PC-9 (cell line): ENCODE data around the gene BICDL2. TPM values are rescaled to one million over a fixed set of nuclear protein-coding genes. Genes with fewer than 3 reads are reported as not detected.
"Not testable (repeated sequence)": the region's sequence is repeated elsewhere in the genome, so short reads cannot be mapped to it uniquely, and the experiment has no call there.

Experiments
- BruUV-seq: library from RNA; stranded (reverse); fragments of 400-500 nt; replicated peaks from 2 replicates; lab custom pipeline; 2021; lab: Mats Ljungman, UMichigan
- CTCF ChIA-PET: fragments of 300-600 bp; sonication (Branson Sonifier 250); formaldehyde crosslinking; loops from one replicate; lab custom pipeline; 2022; ENCODE audit warnings: antibody characterized with exemption; lab: Charles Lee
- POLR2A ChIA-PET: fragments of 300-600 bp; sonication (Branson Sonifier 250); formaldehyde crosslinking; loops from one replicate; lab custom pipeline; 2022; ENCODE audit warnings: antibody characterized with exemption; ENCODE audit not compliant: unreplicated experiment; lab: Charles Lee
- DNase-seq, 2 experiments: peaks; one replicate each; pipeline versions ENCODE4 v3.0.0 to v3.0.0-alpha.2; 2015 to 2022; ENCODE audit warnings: mixed read lengths in 1 of 2
- H2AFZ ChIP-seq: fragments of 200-600 bp; sonication (generic); 2 replicates; pipeline ENCODE4 v1.8.1; 2017; ENCODE audit warnings: antibody characterized with exemption
- H3F3A ChIP-seq: fragments of 200-600 bp; sonication (generic); 2 replicates; pipeline ENCODE4 v1.8.1; 2017; ENCODE audit warnings: antibody characterized with exemption, mild to moderate bottlenecking, low read depth; ENCODE audit not compliant: insufficient read depth
- H3K27ac ChIP-seq: fragments of 200-600 bp; sonication (generic); 2 replicates; pipeline ENCODE4 v1.6.1; 2016; ENCODE audit warnings: mixed run types
- H3K27me3 ChIP-seq: fragments of 200-600 bp; sonication (generic); 2 replicates; pipeline ENCODE4 v1.6.1; 2016; ENCODE audit warnings: low read depth, mixed run types; ENCODE audit not compliant: insufficient read depth
- H3K36me3 ChIP-seq: fragments of 200-600 bp; sonication (generic); 2 replicates; pipeline ENCODE4 v1.6.1; 2016; ENCODE audit warnings: low read depth, mixed run types
- H3K4me1 ChIP-seq: fragments of 200-600 bp; sonication (generic); replicated peaks from 2 replicates; pipeline ENCODE4 v1.6.1; 2016; ENCODE audit warnings: mixed run types; ENCODE audit not compliant: insufficient read depth
- H3K4me2 ChIP-seq: fragments of 200-600 bp; sonication (generic); 2 replicates; pipeline ENCODE4 v1.6.1; 2017; ENCODE audit warnings: mixed run types
- H3K4me3 ChIP-seq: fragments of 200-600 bp; sonication (generic); 2 replicates; pipeline ENCODE4 v1.6.1; 2016; ENCODE audit warnings: mixed run types
- H3K79me2 ChIP-seq: fragments of 200-600 bp; sonication (generic); 2 replicates; pipeline ENCODE4 v1.6.1; 2017; ENCODE audit warnings: low read depth, mixed run types
- H3K9me2 ChIP-seq: fragments of 200-600 bp; sonication (generic); 2 replicates; pipeline ENCODE4 v1.8.1; 2017; ENCODE audit warnings: mild to moderate bottlenecking; ENCODE audit not compliant: insufficient read depth
- H3K9me3 ChIP-seq: fragments of 200-600 bp; sonication (generic); 2 replicates; pipeline ENCODE4 v1.8.1; 2016; ENCODE audit warnings: low read depth; ENCODE audit not compliant: insufficient read depth
- H4K20me1 ChIP-seq: fragments of 200-600 bp; sonication (generic); 2 replicates; pipeline ENCODE4 v1.8.1; 2017; ENCODE audit not compliant: insufficient read depth
- EZH2 ChIP-seq: fragments of 200-600 bp; sonication (generic); IDR thresholded peaks from 2 replicates; pipeline ENCODE4 v1.8.0; 2017; ENCODE audit warnings: antibody characterized with exemption, low read depth
- intact Hi-C: fragments of 100-400 bp; cut with micrococcal nuclease; formaldehyde crosslinking; loops from one replicate; pipeline ENCODE4 v1.10.0; 2022; ENCODE audit not compliant: unreplicated experiment
- total RNA-seq: library from RNA; stranded (reverse); gene quantifications from 2 replicates; pipeline ENCODE4 v1.2.3, GENCODE V29; 2021
- TF ChIP-seq, protein P1 (sequence below): fragments of 200-600 bp; sonication (generic); conservative IDR thresholded peaks from 2 replicates; pipeline ENCODE4 v1.6.1; 2017; ENCODE audit warnings: mixed run types, antibody characterized with exemption, mild to moderate bottlenecking, moderate library complexity

The BICDL2 gene
- total RNA-seq, 1 experiment from 2014 or later: 57.9 TPM

DNA sequence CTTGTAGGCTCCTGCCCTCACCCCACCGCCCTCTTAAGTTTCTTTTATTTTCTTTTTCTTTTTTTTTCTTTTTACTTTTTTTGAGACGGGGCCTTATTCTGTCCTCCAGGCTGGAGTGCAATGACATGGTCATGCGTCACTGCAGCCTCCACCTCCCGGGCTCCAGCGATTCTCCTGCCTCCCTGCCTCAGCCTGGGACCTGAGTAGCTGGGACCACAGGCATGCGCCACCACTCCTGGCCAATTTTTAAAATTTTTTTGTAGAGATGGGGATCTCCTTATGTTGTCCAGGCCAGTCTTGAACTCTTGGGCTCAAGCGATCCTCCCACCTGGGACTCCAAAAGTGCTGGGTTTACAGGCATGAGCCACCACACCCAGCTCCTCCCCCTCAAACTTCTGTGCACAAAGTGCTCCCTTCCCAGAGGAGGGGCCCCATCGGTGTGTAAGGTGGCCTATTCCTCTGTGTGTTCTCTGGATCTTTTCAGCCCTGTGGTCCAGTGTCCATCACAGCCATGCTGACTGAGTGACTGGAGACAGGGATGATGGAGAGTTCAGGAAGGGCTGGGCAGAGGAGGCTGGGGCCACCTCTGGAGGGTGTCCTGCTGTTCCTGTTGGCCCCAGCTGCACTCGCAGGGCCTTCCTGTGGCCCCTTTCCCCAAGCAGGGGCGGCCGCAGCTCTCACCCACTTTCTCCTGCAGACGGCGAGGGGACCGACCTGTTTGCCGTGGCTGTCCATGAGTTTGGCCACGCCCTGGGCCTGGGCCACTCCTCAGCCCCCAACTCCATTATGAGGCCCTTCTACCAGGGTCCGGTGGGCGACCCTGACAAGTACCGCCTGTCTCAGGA, 19.8 kb upstream of the BICDL2 start:
- no peak for TF ChIP-seq EZH2
- TF ChIP-seq, protein P1, sequence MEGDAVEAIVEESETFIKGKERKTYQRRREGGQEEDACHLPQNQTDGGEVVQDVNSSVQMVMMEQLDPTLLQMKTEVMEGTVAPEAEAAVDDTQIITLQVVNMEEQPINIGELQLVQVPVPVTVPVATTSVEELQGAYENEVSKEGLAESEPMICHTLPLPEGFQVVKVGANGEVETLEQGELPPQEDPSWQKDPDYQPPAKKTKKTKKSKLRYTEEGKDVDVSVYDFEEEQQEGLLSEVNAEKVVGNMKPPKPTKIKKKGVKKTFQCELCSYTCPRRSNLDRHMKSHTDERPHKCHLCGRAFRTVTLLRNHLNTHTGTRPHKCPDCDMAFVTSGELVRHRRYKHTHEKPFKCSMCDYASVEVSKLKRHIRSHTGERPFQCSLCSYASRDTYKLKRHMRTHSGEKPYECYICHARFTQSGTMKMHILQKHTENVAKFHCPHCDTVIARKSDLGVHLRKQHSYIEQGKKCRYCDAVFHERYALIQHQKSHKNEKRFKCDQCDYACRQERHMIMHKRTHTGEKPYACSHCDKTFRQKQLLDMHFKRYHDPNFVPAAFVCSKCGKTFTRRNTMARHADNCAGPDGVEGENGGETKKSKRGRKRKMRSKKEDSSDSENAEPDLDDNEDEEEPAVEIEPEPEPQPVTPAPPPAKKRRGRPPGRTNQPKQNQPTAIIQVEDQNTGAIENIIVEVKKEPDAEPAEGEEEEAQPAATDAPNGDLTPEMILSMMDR: no peak

DNA sequence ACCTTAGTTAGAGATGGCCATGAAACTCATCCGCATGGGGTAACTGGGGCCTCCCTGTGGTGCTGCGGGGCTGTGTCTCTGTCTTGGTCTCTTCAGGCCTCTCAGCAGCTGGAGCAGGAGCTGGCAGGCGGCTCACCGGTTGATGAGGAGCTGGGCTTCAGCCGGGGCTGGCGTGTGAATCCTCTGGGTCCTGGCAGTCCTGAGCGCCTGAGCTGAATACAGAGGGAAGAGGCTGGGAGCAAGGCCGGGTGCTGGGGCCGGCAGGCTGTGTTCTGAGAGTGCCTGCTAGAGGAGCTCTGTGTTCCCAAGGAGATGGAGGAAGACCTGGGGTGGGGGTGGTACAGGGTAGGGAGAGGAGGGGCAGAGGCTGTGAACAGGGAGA, 19.0 kb upstream of the BICDL2 start:
- H3K27me3 ChIP-seq, BruUV-seq, H3K4me3 ChIP-seq, POLR2A ChIA-PET, H3K9me2 ChIP-seq, H3K27ac ChIP-seq, H4K20me1 ChIP-seq, H3K36me3 ChIP-seq, H3K4me2 ChIP-seq, DNase-seq, H3F3A ChIP-seq, H3K79me2 ChIP-seq, H3K9me3 ChIP-seq, H2AFZ ChIP-seq: not testable (repeated sequence)
- peaks cover 10% of the 10 kb centered on the region; the same call in 1 of the 2 replicates for H3K4me1 ChIP-seq
- CTCF ChIA-PET: interaction anchor here (0.6 to 1.7 kb wide), 2 partner anchors 24 to 77 kb away, joined by 3 to 6 read pairs; no protein-coding TSS in a partner anchor
- intact Hi-C loops: loop anchor here (5.0 kb wide), 1 partner anchor 112 kb away; no protein-coding TSS in a partner anchor

More for the DNA sequence above, 19.8 kb upstream of the BICDL2 start:
- ChIA-PET POLR2A (interaction anchor here (0.6 kb wide), 1 partner anchor 108 kb away, joined by 5 read pairs; no protein-coding TSS in a partner anchor), CTCF (interaction anchor here (0.6 to 1.7 kb wide), 2 partner anchors 24 to 77 kb away, joined by 3 to 6 read pairs; no protein-coding TSS in a partner anchor)
- DNase-seq: no peak
- no TSS peak for BruUV-seq
- no peaks in the 10 kb centered on the region for H3K36me3 ChIP-seq
- no peak overlapping the region for H3K4me2 ChIP-seq
- H3K4me1 ChIP-seq: peaks cover 10% of the 10 kb centered on the region; the same call in 1 of the 2 replicates
- no peak overlapping the region for H3K4me3 ChIP-seq
- intact Hi-C loops: loop anchor here (5.0 kb wide), 1 partner anchor 111 kb away; no protein-coding TSS in a partner anchor
- H3K27ac ChIP-seq: no peak overlapping the region
- H3K9me2 ChIP-seq: no peaks in the 10 kb centered on the region
- no peaks in the 10 kb centered on the region for H3K9me3 ChIP-seq
- peaks cover 8% of the 10 kb centered on the region; the same call in 1 of the 2 replicates for H3F3A ChIP-seq
- no peak overlapping the region for H2AFZ ChIP-seq
- no peaks in the 10 kb centered on the region for H3K79me2 ChIP-seq
- H4K20me1 ChIP-seq: no peaks in the 10 kb centered on the region
- H3K27me3 ChIP-seq: no peaks in the 10 kb centered on the region

DNA sequence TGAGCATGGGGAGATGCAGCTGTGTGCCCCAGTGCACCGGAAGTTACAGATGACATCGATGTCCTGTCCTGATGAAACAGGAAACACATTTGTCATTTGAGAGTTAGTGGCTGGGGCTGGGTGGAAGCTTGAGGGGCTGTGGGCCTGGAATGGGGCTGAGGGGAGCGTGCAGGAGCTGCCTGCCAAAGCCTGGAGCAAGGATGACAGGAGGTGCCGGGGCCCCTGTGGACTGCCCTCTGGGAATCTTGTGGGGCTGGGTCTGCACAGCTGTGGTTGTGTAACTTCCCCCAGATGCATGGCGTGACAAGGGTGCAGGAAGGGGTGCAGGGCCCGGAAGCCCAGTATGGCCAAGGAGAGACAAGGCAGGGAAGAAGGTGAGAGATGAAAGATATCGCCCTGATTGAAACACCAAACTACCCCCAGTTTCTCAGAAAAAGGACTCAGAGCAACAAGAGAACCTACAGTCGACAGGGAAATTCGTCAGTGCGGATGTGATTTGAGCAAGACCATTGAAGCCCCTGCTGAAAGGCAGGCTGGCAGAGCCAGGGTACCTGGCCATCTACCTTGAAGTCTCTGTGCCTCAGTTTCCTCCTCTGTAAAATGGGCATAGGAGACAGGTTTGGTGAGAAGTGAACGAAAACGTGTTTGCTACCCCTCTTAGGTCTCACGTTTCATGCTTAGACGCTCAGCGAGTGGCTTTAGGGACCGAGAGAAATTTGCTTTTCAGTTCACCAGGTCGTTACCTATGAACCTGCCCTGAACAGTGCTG, 18.4 kb upstream of the BICDL2 start:
- Histone ChIP-seq H3K79me2 (no peaks in the 10 kb centered on the region), H3F3A (peaks cover 8% of the 10 kb centered on the region; the same call in 1 of the 2 replicates), H3K4me1 (peaks cover 10% of the 10 kb centered on the region; the same call in 1 of the 2 replicates), H3K9me2 (no peaks in the 10 kb centered on the region), H3K27ac (no peak overlapping the region), H3K4me2 (no peak overlapping the region), H3K4me3 (no peak overlapping the region), H3K36me3 (no peaks in the 10 kb centered on the region), H3K27me3 (no peaks in the 10 kb centered on the region), H4K20me1 (no peaks in the 10 kb centered on the region), H2AFZ (no peak overlapping the region), H3K9me3 (no peaks in the 10 kb centered on the region)
- DNase-seq: no peak
- BruUV-seq: no TSS peak
- POLR2A ChIA-PET: no interaction called here
- TF ChIP-seq, protein P1: no peak
- no peak for TF ChIP-seq EZH2
- intact Hi-C loops: loop anchor here (5.0 kb wide), 1 partner anchor 112 kb away; no protein-coding TSS in a partner anchor
- CTCF ChIA-PET: interaction anchor here (1.7 kb wide), 1 partner anchor 23 kb away, joined by 3 read pairs; no protein-coding TSS in a partner anchor

DNA sequence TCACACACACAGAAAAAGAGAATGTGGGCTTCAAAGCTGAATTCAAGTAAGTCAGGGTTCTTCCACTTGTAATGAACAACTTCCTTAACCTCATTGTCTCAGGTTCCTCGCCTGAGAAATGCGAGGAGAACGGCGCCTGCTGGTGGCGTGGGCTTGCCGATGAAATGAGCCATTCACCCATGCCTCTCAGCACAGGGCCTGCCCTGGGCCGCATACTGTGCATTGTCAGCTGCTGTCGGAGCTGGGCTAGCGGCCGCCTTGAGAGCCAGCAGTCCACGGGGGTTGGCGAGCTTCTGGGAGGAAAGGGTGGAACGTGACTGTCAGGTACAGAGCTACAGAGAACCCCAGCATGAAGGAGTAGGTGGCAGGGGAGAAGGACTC, 16.6 kb upstream of the BICDL2 start:
- H3K27ac ChIP-seq, H3K4me2 ChIP-seq, H3K9me2 ChIP-seq, CTCF ChIA-PET, intact Hi-C loops, H4K20me1 ChIP-seq, H3K79me2 ChIP-seq, H3K36me3 ChIP-seq, H2AFZ ChIP-seq, BruUV-seq, POLR2A ChIA-PET, H3K4me3 ChIP-seq, DNase-seq, H3K9me3 ChIP-seq, H3K27me3 ChIP-seq, H3K4me1 ChIP-seq, H3F3A ChIP-seq: not testable (repeated sequence)

DNA sequence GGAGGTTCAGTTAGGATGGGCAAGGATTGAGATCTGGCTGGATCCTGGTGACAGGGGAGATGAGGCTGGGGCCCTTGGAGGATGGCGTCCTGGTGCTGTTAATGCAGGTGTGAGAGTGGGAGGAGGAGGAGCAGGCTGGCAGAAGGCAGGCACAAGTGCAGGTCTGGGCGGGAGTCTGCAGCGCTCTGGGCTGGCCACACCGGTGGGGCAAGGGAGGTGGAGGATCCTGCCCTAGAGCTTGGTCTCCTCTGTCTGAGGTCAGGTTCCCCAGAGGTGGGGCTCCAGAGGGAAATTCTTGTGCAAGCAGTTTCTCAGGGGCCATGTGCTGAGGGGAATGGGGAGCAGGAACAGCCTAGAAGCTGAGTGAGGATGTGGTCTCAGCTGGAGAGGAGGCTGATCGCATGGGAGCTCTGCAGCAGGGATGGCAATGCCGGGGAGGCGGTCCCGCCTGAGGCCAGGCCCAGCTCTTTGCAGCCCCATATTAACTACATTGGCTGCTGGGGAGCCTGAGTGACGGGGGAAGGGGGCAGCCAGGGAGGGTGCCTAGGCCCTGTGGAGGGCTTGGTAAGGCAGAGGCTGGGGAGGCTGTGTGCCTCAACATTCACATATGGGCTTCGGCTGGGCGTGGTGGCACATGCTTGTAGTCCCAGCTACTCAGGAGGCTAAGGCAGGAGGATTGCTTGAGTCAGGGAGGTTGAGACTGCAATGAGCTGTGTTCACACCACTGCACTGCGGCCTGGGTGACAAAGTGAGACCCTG, 16.0 kb upstream of the BICDL2 start:
- H3K9me3 ChIP-seq, H3F3A ChIP-seq, BruUV-seq, H3K4me2 ChIP-seq, intact Hi-C loops, DNase-seq, H4K20me1 ChIP-seq, H2AFZ ChIP-seq, CTCF ChIA-PET, H3K79me2 ChIP-seq, POLR2A ChIA-PET, H3K4me3 ChIP-seq, H3K4me1 ChIP-seq, H3K9me2 ChIP-seq, H3K27me3 ChIP-seq, H3K27ac ChIP-seq, H3K36me3 ChIP-seq: not testable (repeated sequence)
